IMR-90 (cell line): ENCODE data around the gene APOE. TPM values are rescaled to one million over a fixed set of nuclear protein-coding genes. Genes with fewer than 3 reads are reported as not detected.

Experiments used
- ATAC-seq: fragments of 200-7000 bp; cut with Tn5 transposase; 2 replicates; pipeline ENCODE4 v1.9.1; 2020; ENCODE audit warnings: low read depth, mild to moderate bottlenecking, moderate library complexity
- BruUV-seq: library from RNA; stranded (reverse); fragments of 400-500 nt; replicated peaks from 2 replicates; lab custom pipeline; 2021; lab: Mats Ljungman, UMichigan
- CTCF ChIA-PET: fragments of 300-600 bp; formaldehyde crosslinking; extraction: SDS; loops from one replicate; lab custom pipeline; 2021; ENCODE audit warnings: antibody characterized with exemption; lab: Yijun Ruan, JAX
- POLR2A ChIA-PET: fragments of 300-600 bp; sonication (Branson Sonifier 250); formaldehyde crosslinking; loops from one replicate; lab custom pipeline; 2022; ENCODE audit warnings: antibody characterized with exemption; ENCODE audit not compliant: unreplicated experiment; lab: Charles Lee
- DNase-seq: peaks from one replicate; pipeline ENCODE4 v3.0.0; 2013
- H2AFZ ChIP-seq: replicated peaks from 2 replicates; pipeline ENCODE3; 2013; ENCODE audit warnings: low read length, mild to moderate bottlenecking; ENCODE audit not compliant: poor library complexity
- H2AK5ac ChIP-seq: 2 replicates; pipeline ENCODE4 v1.6.1; 2013; ENCODE audit warnings: low read depth, low read length, inconsistent platforms
- H2AK9ac ChIP-seq: replicated peaks from 2 replicates; pipeline ENCODE3; 2013; ENCODE audit warnings: mild to moderate bottlenecking, low read depth, low read length, moderate library complexity; ENCODE audit not compliant: poor library complexity
- H2BK120ac ChIP-seq: 2 replicates; pipeline ENCODE4 v1.6.1; 2013; ENCODE audit warnings: low read depth, low read length, inconsistent platforms
- H2BK15ac ChIP-seq: 3 replicates; pipeline ENCODE4 v1.6.1; 2013; ENCODE audit warnings: low read depth, low read length, inconsistent platforms
- H2BK20ac ChIP-seq: 2 replicates; pipeline ENCODE4 v1.6.1; 2013; ENCODE audit warnings: low read depth, mild to moderate bottlenecking, inconsistent platforms, low read length, moderate library complexity
- H2BK5ac ChIP-seq: 2 replicates; pipeline ENCODE4 v1.6.1; 2013; ENCODE audit warnings: mild to moderate bottlenecking, low read depth, low read length, inconsistent platforms; ENCODE audit not compliant: poor library complexity, severe bottlenecking
- H3K14ac ChIP-seq: replicated peaks from 2 replicates; pipeline ENCODE4 v1.6.1; 2013; ENCODE audit warnings: low read depth, low read length, inconsistent platforms
- H3K18ac ChIP-seq: 2 replicates; pipeline ENCODE4 v1.6.1; 2013; ENCODE audit warnings: low read depth, low read length, control low read depth
- H3K23ac ChIP-seq: 2 replicates; pipeline ENCODE4 v1.6.1; 2013; ENCODE audit warnings: low read depth, low read length, inconsistent platforms
- H3K27ac ChIP-seq: 2 replicates; pipeline ENCODE4 v1.5.1; 2013; ENCODE audit warnings: mild to moderate bottlenecking, control low read depth, low read length; ENCODE audit not compliant: insufficient read depth
- H3K27me3 ChIP-seq: 2 replicates; pipeline ENCODE4 v1.6.1; 2013; ENCODE audit warnings: low read length; ENCODE audit not compliant: control insufficient read depth, insufficient read depth
- H3K36me3 ChIP-seq: 2 replicates; pipeline ENCODE4 v1.6.1; 2013; ENCODE audit warnings: low read length, mixed read lengths; ENCODE audit not compliant: control insufficient read depth, insufficient read depth
- H3K4ac ChIP-seq: 2 replicates; pipeline ENCODE4 v1.6.1; 2013; ENCODE audit warnings: low read depth, low read length, inconsistent platforms
- H3K4me1 ChIP-seq: 2 replicates; pipeline ENCODE4 v1.6.1; 2013; ENCODE audit warnings: low read length, mixed read lengths; ENCODE audit not compliant: control insufficient read depth, insufficient read depth
- H3K4me2 ChIP-seq: 2 replicates; pipeline ENCODE4 v1.6.1; 2013; ENCODE audit warnings: low read depth, mild to moderate bottlenecking, control low read depth, low read length, moderate library complexity
- H3K4me3 ChIP-seq: 2 replicates; pipeline ENCODE4 v1.5.1; 2013; ENCODE audit warnings: low read depth, mild to moderate bottlenecking, control low read depth, low read length, moderate library complexity; ENCODE audit not compliant: insufficient read depth
- H3K56ac ChIP-seq: 2 replicates; pipeline ENCODE4 v1.6.1; 2013; ENCODE audit warnings: low read length, inconsistent platforms; ENCODE audit not compliant: insufficient read depth; ENCODE audit errors: extremely low read depth
- H3K79me1 ChIP-seq, 2 experiments: 2 replicates each; pipeline ENCODE4 v1.6.1; 2013; ENCODE audit warnings: low read length in 2 of 2, inconsistent platforms in 1 of 2, low read depth in 1 of 2
- H3K9ac ChIP-seq: 2 replicates; pipeline ENCODE4 v1.6.1; 2013; ENCODE audit warnings: low read depth, low read length, control low read depth
- H3K9me1 ChIP-seq: 2 replicates; pipeline ENCODE4 v1.6.1; 2013; ENCODE audit warnings: low read length, inconsistent platforms; ENCODE audit not compliant: insufficient read depth
- H3K9me3 ChIP-seq: 2 replicates; pipeline ENCODE4 v1.6.1; 2013; ENCODE audit warnings: low read length; ENCODE audit not compliant: control insufficient read depth, insufficient read depth
- H4K20me1 ChIP-seq: 2 replicates; pipeline ENCODE4 v1.6.1; 2013; ENCODE audit warnings: low read length, inconsistent platforms; ENCODE audit not compliant: insufficient read depth
- H4K5ac ChIP-seq: 2 replicates; pipeline ENCODE4 v1.6.1; 2013; ENCODE audit warnings: mild to moderate bottlenecking, low read depth, low read length, control low read depth
- H4K8ac ChIP-seq, 2 experiments: 2 replicates each; pipeline ENCODE4 v1.6.1; 2013; ENCODE audit warnings: low read depth in 2 of 2, low read length in 2 of 2, control low read depth in 1 of 2, inconsistent platforms in 1 of 2
- H4K91ac ChIP-seq: 2 replicates; pipeline ENCODE4 v1.6.1; 2013; ENCODE audit warnings: low read depth, low read length, inconsistent platforms; ENCODE audit not compliant: insufficient read depth
- CHD1 ChIP-seq: IDR thresholded peaks from 2 replicates; pipeline ENCODE4 v1.6.1; 2012; ENCODE audit warnings: low read depth, low read length, improper control_type of control experiment
- MAZ ChIP-seq: IDR thresholded peaks from 2 replicates; pipeline ENCODE4 v1.6.1; 2012; ENCODE audit warnings: low read depth, mild to moderate bottlenecking, low read length, improper control_type of control experiment, moderate library complexity, borderline replicate concordance
- WGBS, 2 experiments: methylation state at CpG; one replicate each; pipeline versions ENCODE4 v1.1.5 to v1.1.7; 2013; ENCODE audit warnings: missing lambda C conversion rate in 2 of 2; ENCODE audit not compliant: insufficient read length in 1 of 2; ENCODE audit errors: extremely low coverage in 2 of 2; 5-methylcytosine and 5-hydroxymethylcytosine counted together
- dilution Hi-C: fragments of 300-500 bp; cut with HindIII; formaldehyde crosslinking; loops from one replicate; pipeline ENCODE4 v1.14.3; 2018; ENCODE audit warnings: low sequenced_read_pairs; ENCODE audit not compliant: unreplicated experiment
- in situ Hi-C: fragments of 300-500 bp; cut with MboI; formaldehyde crosslinking; loops from 3 replicates; pipeline ENCODE4 v1.14.3; 2019; ENCODE audit warnings: low sequenced_read_pairs, inconsistent platforms, mixed read lengths
- intact Hi-C: fragments of 100-400 bp; cut with micrococcal nuclease; formaldehyde crosslinking; loops from 2 replicates; pipeline ENCODE4 v1.10.0; 2022
- polyA plus RNA-seq, 3 experiments: library from polyadenylated mRNA; depleted of rRNA; stranded (reverse); fragments of >200 nt; gene quantifications; 2 replicates each; pipeline ENCODE4 v1.2.3, GENCODE V29; 2012; ENCODE audit warnings: low replicate concordance in 1 of 3
- total RNA-seq: library from RNA; depleted of rRNA; stranded (reverse); fragments of >200 nt; gene quantifications from 2 replicates; pipeline ENCODE4 v1.2.3, GENCODE V29; 2012

The APOE gene
- total and polyA plus RNA-seq, 2 of the 4 experiments (the other 2 are of a cell fraction) = 0.18 to 2.0 TPM

DNA sequence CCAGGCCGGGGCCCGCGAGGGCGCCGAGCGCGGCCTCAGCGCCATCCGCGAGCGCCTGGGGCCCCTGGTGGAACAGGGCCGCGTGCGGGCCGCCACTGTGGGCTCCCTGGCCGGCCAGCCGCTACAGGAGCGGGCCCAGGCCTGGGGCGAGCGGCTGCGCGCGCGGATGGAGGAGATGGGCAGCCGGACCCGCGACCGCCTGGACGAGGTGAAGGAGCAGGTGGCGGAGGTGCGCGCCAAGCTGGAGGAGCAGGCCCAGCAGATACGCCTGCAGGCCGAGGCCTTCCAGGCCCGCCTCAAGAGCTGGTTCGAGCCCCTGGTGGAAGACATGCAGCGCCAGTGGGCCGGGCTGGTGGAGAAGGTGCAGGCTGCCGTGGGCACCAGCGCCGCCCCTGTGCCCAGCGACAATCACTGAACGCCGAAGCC is 3.3 kb downstream of the APOE start:
- no peak overlapping the region for H2AK9ac ChIP-seq
- CTCF ChIA-PET = interaction anchor here (1.2 kb wide), 1 partner anchor 151 kb away, joined by 3 read pairs; no protein-coding TSS in a partner anchor
- WGBS, 2 experiments = 96% methylated on average over 23 of the region's 44 CpGs; no CpG with 5 or more reads in 1 of the 2 experiments

More for the DNA sequence above, 3.3 kb downstream of the APOE start:
- H2BK120ac ChIP-seq = no peak overlapping the region
- no peak overlapping the region for H4K5ac ChIP-seq
- peaks cover 8% of the 10 kb centered on the region for H3K27me3 ChIP-seq
- no peaks in the 10 kb centered on the region for H3K9me3 ChIP-seq
- H3K4me1 ChIP-seq = peaks cover 14% of the 10 kb centered on the region
- H2BK20ac ChIP-seq = no peak overlapping the region
- no peak overlapping the region for H2BK5ac ChIP-seq
- no peak overlapping the region for H2BK15ac ChIP-seq
- no peak for DNase-seq
- H3K27ac ChIP-seq = no peak overlapping the region
- H3K56ac ChIP-seq = no peak overlapping the region
- H3K9ac ChIP-seq = no peak overlapping the region
- H3K4ac ChIP-seq = no peak overlapping the region
- H2AK5ac ChIP-seq = no peak overlapping the region
- in situ Hi-C loops = no loop called here
- no peaks in the 10 kb centered on the region for H3K9me1 ChIP-seq
- no peaks in the 10 kb centered on the region; a peak in 1 of 4 replicates for H3K79me1 ChIP-seq
- no peak overlapping the region for H3K14ac ChIP-seq
- no peak overlapping the region for H3K18ac ChIP-seq
- no TSS peak for BruUV-seq
- no peak overlapping the region for H2AFZ ChIP-seq
- H3K4me3 ChIP-seq = no peak overlapping the region
- no peaks in the 10 kb centered on the region for H3K36me3 ChIP-seq
- no peak overlapping the region for H4K8ac ChIP-seq
- TF ChIP-seq CHD1 = no peak
- no peak for TF ChIP-seq MAZ
- POLR2A ChIA-PET = no interaction called here
- H3K23ac ChIP-seq = no peak overlapping the region
- H3K4me2 ChIP-seq = no peak overlapping the region
- no peak overlapping the region for H4K91ac ChIP-seq
- 0 out of 2 replicates have a peak, but pooled peaks cover 2% of the 10 kb centered on the region for H4K20me1 ChIP-seq
- dilution Hi-C loops = no loop called here
- no peak for ATAC-seq
- intact Hi-C loops = no loop called here
